Adrenal gland (tissue), 12 donors: ENCODE results near the gene OTUB2. TPM values are rescaled to one million over a fixed set of nuclear protein-coding genes. Genes with fewer than 3 reads are reported as not detected.

Experiments used
- DNase-seq, 7 donors: peaks; one replicate each; pipeline ENCODE4 v3.0.0-alpha.2; 2019 to 2020
- H3K27ac ChIP-seq, 5 donors: fragments of 200-600 bp; sonication (generic) in 4 of 5; 1 replicate in 3 of 5; 2 replicates in 2 of 5; pipeline versions ENCODE4 v1.5.1 to v1.8.0; 2016 to 2020; ENCODE audit warnings: mild to moderate bottlenecking in 1 of 5
- H3K27me3 ChIP-seq: fragments of 200-600 bp; 2 replicates; pipeline ENCODE4 v1.8.0; 2021
- H3K36me3 ChIP-seq, 2 donors: fragments of 200-600 bp; replicated peaks in 1 of 2; 1 replicate in 1 of 2; 2 replicates in 1 of 2; pipeline versions ENCODE4 v1.5.1 to v1.8.0; 2018 to 2022
- H3K4me1 ChIP-seq, 2 donors: fragments of 200-600 bp; replicated peaks in 1 of 2; 1 replicate in 1 of 2; 2 replicates in 1 of 2; pipeline versions ENCODE4 v1.5.1 to v1.8.0; 2018 to 2021
- H3K4me3 ChIP-seq, 4 donors: fragments of 200-600 bp; sonication (generic) in 3 of 4; one replicate each; pipeline ENCODE4 v1.5.1; 2016 to 2018
- H3K9me3 ChIP-seq, 3 donors: fragments of 200-600 bp; sonication (generic) in 1 of 3; replicated peaks in 1 of 3; 1 replicate in 2 of 3; 2 replicates in 1 of 3; pipeline versions ENCODE4 v1.5.1 to v1.8.0; 2016 to 2021
- POLR2A ChIP-seq, 2 donors: fragments of 450-650 bp; IDR thresholded peaks; one replicate each; pipeline ENCODE4 v1.6.1; 2017; ENCODE audit warnings: antibody characterized with exemption in 2 of 2, mild to moderate bottlenecking in 2 of 2, moderate library complexity in 1 of 2
- WGBS, 4 donors: extraction: QIAGEN DNeasy Blood & Tissue Kit in 2 of 4; methylation state at CpG; one replicate each; pipeline versions ENCODE4 v1.1.5 to v1.1.7; 2013 to 2017; 5-methylcytosine and 5-hydroxymethylcytosine counted together
- intact Hi-C, 2 donors: fragments of 100-400 bp; cut with DNase I; formaldehyde crosslinking; loops; one replicate each; pipeline versions ENCODE4 v1.14.1 to v1.15.0; 2022 to 2023
- polyA plus RNA-seq, 3 donors: library from polyadenylated mRNA; stranded (reverse); fragments of 200-250 nt in 2 of 3; fragments of 350-450 nt in 1 of 3; fragmentation: Illumina TruSeq in 1 of 3; extraction: RNeasy Lipid Tissue Mini Kit (QIAGEN cat#74804) in 1 of 3; gene quantifications; one replicate each; pipeline ENCODE4 v1.2.3, GENCODE V29; 2013 to 2014
- total RNA-seq, 9 donors: library from RNA; depleted of rRNA in 4 of 9; stranded (reverse); fragments of >200 nt in 4 of 9; fragments of 120-200 nt in 1 of 9; fragmentation: NEBNext Ultra II Directional in 1 of 9; extraction: Animal tissue kit (Norgen Biotek cat#: 25700) in 1 of 9; gene quantifications; one replicate each; pipeline versions ENCODE4 v1.1.0 to v1.2.4, GENCODE V29; 2013 to 2023
- TF ChIP-seq, protein P1 (sequence below), 6 experiments: fragments of 450-650 bp in 4 of 6; fragments of 200-600 bp in 2 of 6; sonication (generic) in 1 of 6; IDR thresholded peaks; 1 replicate in 5 of 6; 2 replicates in 1 of 6; pipeline versions ENCODE4 v1.5.1 to v1.8.0; 2016 to 2021; ENCODE audit warnings: antibody characterized with exemption in 6 of 6, mild to moderate bottlenecking in 2 of 6, moderate library complexity in 1 of 6
- donor health status: healthy with polysubstance abuse.
- donor health status: Bipolar disorder and iron deficiency.
- donor health status: DM: yes; HTN: yes; CAD: no.
- donor health status: DM: no; HTN: no; CAD: no.
- donor health status: DM: no; HTN: no; CAD: no.
- donor health status: DM: yes; HTN: yes; CAD: no.

The OTUB2 gene
- total and polyA plus RNA-seq, 12 donors, result 0.17 to 10.7 (median 1.5) TPM

DNA sequence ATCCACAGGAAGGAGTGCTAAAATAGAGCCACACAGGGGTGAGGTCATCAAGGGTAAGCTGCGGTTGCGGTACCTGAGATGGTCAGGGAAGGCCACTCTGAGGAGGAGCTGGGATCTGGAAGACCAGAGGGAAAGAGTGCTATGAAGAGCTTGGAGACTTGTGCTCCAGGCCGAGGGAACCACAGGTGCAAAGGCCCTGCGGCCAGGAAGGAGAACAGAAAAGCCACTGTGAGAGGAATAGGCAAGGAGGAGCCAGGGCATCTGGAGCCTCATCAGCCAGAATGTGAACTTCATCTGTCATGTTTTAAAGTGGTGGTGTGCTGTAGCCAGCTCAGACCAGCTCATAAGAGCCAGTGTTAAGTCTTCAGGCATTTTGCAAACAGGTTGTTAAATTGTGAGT is 34.5 kb upstream of the OTUB2 start:
- Histone ChIP-seq H3K36me3 (no peaks in the 10 kb centered on the region), H3K27ac (no peak overlapping the region), H3K9me3 (no peaks in the 10 kb centered on the region), H3K4me1 (peaks cover 0 to 14% of the 10 kb centered on the region in 2 donors), H3K27me3 (no peaks in the 10 kb centered on the region), H3K4me3 (no peak overlapping the region)
- no peak for TF ChIP-seq POLR2A (IDR thresholded peaks at IDR 0.05)
- TF ChIP-seq, protein P1, sequence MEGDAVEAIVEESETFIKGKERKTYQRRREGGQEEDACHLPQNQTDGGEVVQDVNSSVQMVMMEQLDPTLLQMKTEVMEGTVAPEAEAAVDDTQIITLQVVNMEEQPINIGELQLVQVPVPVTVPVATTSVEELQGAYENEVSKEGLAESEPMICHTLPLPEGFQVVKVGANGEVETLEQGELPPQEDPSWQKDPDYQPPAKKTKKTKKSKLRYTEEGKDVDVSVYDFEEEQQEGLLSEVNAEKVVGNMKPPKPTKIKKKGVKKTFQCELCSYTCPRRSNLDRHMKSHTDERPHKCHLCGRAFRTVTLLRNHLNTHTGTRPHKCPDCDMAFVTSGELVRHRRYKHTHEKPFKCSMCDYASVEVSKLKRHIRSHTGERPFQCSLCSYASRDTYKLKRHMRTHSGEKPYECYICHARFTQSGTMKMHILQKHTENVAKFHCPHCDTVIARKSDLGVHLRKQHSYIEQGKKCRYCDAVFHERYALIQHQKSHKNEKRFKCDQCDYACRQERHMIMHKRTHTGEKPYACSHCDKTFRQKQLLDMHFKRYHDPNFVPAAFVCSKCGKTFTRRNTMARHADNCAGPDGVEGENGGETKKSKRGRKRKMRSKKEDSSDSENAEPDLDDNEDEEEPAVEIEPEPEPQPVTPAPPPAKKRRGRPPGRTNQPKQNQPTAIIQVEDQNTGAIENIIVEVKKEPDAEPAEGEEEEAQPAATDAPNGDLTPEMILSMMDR (IDR thresholded peaks at IDR 0.05), result no peak
- intact Hi-C loops, result no loop called here
- no peak for DNase-seq
- 92 to 97% (median 95%) methylated on average over 4 of the region's 4 CpGs for WGBS, 4 donors

DNA sequence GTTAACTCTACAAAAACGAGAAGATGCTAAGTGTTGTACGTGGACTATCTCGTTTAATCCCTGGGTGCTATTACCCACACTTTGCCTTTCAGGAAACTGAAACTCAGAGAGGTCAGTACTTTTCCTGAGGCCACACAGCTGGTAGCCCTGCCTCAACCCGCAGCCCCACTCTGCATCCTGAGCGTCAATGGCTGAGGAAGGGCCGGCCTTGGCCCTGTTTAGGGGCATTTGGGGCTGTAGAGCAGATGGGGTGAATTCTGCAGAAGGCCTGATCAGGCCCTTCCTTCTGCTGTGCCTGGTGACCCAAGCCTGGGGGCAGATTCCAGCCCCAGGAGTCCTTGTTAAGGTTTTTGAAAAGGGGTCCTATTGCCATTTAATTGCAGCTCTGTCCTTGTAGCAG is 32.8 kb upstream of the OTUB2 start:
- Histone ChIP-seq H3K27me3 (no peaks in the 10 kb centered on the region), H3K4me3 (no peak overlapping the region), H3K4me1 (peaks cover 0 to 14% of the 10 kb centered on the region in 2 donors), H3K27ac (no peak overlapping the region), H3K9me3 (no peaks in the 10 kb centered on the region), H3K36me3 (no peaks in the 10 kb centered on the region)
- TF ChIP-seq POLR2A (IDR thresholded peaks at IDR 0.05), result no peak
- TF ChIP-seq, protein P1 (IDR thresholded peaks at IDR 0.05), result no peak
- WGBS, 4 donors, result 81 to 90% (median 84%) methylated on average over 5 to 6 of the region's 6 CpGs
- intact Hi-C loops, result no loop called here
- DNase-seq, result no peak

DNA sequence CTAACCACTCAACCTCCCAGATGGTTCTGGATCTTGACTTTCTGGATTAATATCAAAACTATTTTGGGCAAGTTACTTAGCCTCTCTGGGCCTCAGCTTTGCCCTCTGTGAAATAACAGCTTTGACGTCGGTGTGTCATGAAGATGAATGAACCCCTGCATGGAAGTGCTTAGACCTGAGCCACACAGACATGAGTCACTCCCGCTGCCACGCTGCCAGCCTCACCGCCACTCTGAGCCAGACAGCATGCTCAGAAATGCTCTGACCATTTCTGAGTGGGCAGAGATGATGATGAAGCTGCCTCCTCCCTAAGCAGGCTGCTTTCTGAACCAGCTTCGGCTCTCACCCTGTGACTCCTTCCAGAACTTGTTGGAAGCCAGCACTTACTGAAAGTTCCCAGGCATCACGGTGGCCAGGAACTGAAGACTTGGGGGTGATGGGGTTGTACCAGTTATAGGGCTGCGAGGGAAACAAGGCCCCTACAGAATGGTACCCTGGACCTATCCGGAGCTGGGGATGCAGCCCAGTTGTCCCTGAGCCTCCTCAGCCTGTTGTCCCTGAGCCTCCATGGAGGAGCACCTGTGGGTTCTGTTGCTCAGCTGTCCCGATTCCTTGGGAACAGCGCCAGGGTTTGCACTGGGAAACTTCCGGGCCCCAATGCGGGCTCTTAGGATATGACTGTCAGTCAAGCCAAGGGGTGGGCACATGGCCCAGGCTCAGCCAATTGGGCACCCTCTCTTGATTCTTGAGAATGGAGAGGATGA is 31.0 kb upstream of the OTUB2 start:
- peak overlapping the region in 2 of 5 donors; percentile 80 to 85 for H3K27ac ChIP-seq
- H3K27me3 ChIP-seq, result no peaks in the 10 kb centered on the region
- intact Hi-C loops, result no loop called here
- DNase-seq, result peak; percentile 81 to 94 (median 87)
- H3K9me3 ChIP-seq, result no peaks in the 10 kb centered on the region
- H3K4me1 ChIP-seq, result peaks cover 0 to 14% of the 10 kb centered on the region in 2 donors
- no peaks in the 10 kb centered on the region for H3K36me3 ChIP-seq
- no peak for TF ChIP-seq POLR2A (IDR thresholded peaks at IDR 0.05)
- TF ChIP-seq, protein P1 (IDR thresholded peaks at IDR 0.05), result no peak
- 24 to 47% (median 40%) methylated on average over 12 to 13 of the region's 13 CpGs for WGBS, 4 donors
- H3K4me3 ChIP-seq, result no peak overlapping the region

DNA sequence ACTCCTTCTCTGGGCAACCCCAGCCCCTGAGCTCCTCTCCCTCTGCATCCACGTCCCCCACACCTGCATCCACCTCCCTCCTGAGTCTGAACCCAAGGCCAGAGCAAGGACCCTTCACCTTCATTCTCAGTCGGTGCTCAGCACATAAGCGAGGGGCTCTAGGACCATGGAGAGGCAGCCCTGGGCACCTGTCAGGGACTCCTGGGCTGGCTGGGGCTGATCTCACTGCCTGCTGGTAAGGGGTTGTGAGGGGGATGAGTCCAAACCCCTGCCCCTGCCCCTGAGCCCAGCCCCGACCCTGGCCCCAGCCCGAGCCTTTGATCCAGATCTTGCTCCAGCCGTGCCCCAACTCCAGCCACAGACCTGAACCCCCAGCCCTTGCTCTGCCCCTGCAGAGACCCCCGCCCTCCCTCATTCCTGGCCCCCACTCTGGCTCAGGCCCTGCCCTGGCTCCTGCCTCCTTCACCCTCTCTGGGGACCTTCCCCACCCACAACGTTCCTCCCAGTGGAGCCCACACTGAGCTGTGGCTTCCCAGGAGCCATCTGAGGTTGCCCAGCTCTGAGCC is 29.9 kb upstream of the OTUB2 start:
- Histone ChIP-seq H3K27ac (no peak overlapping the region), H3K9me3 (no peaks in the 10 kb centered on the region), H3K27me3 (peaks cover 3% of the 10 kb centered on the region), H3K4me3 (no peak overlapping the region), H3K4me1 (peaks cover 0 to 14% of the 10 kb centered on the region in 2 donors), H3K36me3 (no peaks in the 10 kb centered on the region)
- WGBS, 4 donors, result 44 to 59% (median 53%) methylated on average over 5 to 8 of the region's 8 CpGs; no CpG with 5 or more reads in 1 of the 4 donors
- intact Hi-C loops, result no loop called here
- TF ChIP-seq, protein P1 (IDR thresholded peaks at IDR 0.05), result no peak
- TF ChIP-seq POLR2A (IDR thresholded peaks at IDR 0.05), result no peak
- no peak for DNase-seq
